ENCODE measurements around the gene HMGCS2. TPM values are rescaled to one million over a fixed set of nuclear protein-coding genes. Genes with fewer than 3 reads are reported as not detected.

HMGCS2 gene
- total and polyA plus RNA-seq, 4 donors = 297 to 944 (median 841) TPM

DNA sequence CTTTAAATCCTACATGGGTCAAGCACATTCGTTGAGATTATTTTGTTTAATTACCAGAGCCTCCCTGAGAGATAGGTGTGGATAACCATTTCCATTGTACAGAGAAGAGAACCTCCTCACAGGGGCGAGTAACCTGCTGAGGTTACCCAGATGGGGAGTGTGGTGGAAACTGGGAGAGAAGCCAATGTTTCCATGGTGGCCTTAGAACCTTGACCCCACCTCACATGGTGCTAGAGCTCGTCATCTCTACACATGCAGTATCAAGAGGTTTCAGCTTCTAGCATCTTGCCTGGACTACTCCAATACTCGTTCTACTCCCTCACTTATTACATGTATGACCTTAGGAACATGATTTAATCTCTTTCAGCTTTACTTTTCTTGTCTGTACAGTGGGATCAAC lies 37.8 kb upstream of the HMGCS2 start (continued):
- TF ChIP-seq, protein P1, sequence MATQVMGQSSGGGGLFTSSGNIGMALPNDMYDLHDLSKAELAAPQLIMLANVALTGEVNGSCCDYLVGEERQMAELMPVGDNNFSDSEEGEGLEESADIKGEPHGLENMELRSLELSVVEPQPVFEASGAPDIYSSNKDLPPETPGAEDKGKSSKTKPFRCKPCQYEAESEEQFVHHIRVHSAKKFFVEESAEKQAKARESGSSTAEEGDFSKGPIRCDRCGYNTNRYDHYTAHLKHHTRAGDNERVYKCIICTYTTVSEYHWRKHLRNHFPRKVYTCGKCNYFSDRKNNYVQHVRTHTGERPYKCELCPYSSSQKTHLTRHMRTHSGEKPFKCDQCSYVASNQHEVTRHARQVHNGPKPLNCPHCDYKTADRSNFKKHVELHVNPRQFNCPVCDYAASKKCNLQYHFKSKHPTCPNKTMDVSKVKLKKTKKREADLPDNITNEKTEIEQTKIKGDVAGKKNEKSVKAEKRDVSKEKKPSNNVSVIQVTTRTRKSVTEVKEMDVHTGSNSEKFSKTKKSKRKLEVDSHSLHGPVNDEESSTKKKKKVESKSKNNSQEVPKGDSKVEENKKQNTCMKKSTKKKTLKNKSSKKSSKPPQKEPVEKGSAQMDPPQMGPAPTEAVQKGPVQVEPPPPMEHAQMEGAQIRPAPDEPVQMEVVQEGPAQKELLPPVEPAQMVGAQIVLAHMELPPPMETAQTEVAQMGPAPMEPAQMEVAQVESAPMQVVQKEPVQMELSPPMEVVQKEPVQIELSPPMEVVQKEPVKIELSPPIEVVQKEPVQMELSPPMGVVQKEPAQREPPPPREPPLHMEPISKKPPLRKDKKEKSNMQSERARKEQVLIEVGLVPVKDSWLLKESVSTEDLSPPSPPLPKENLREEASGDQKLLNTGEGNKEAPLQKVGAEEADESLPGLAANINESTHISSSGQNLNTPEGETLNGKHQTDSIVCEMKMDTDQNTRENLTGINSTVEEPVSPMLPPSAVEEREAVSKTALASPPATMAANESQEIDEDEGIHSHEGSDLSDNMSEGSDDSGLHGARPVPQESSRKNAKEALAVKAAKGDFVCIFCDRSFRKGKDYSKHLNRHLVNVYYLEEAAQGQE (IDR thresholded peaks at IDR 0.05) = peak; percentile 70
- TF ChIP-seq JUND (IDR thresholded peaks at IDR 0.05) (peak; percentile 62 to 78), FOXA2 (IDR thresholded peaks at IDR 0.05) (no peak)

- no peak overlapping the region for H3K4me3 ChIP-seq (ENCODE audit: low read depth in 1 of 3, low read length in 3 of 3)
- H3K9me3 ChIP-seq (ENCODE audit: control insufficient read depth in 4 of 4, low read length in 3 of 4) = no peaks in the 10 kb centered on the region
- no peaks in the 10 kb centered on the region for H3K27me3 ChIP-seq (ENCODE audit: control insufficient read depth in 4 of 4, insufficient read depth in 4 of 4, low read length in 3 of 4)
- no peak for DNase-seq (ENCODE audit: low spot score)
- WGBS = 94% methylated on average over 13 of the region's 13 CpGs
- H3K36me3 ChIP-seq (ENCODE audit: control insufficient read depth in 4 of 4, insufficient read depth in 3 of 4, low read depth in 1 of 4, low read length in 3 of 4) = no peaks in the 10 kb centered on the region
- no peak overlapping the region for H3K9ac ChIP-seq (ENCODE audit: low read depth in 1 of 2, low read length in 2 of 2)
- H3K4me1 ChIP-seq (ENCODE audit: control insufficient read depth in 4 of 4, insufficient read depth in 4 of 4, low read length in 3 of 4) = peaks cover 0 to 32% (median 21%) of the 10 kb centered on the region in 4 donors
- H3K27ac ChIP-seq (ENCODE audit: low read depth in 1 of 2, low read length in 2 of 2) = peak overlapping the region; percentile 52 to 62
- TF ChIP-seq TAF1 (conservative IDR thresholded peaks at IDR 0.05) (no peak), FOXA1 (IDR thresholded peaks at IDR 0.05) (no peak), EGR1 (IDR thresholded peaks at IDR 0.05; ENCODE audit: low read depth in 2 of 2) (no peak), HNF4A (conservative IDR thresholded peaks at IDR 0.05) (no peak), JUND (IDR thresholded peaks at IDR 0.05) (no peak), RXRA (IDR thresholded peaks at IDR 0.05) (no peak), HNF4G (IDR thresholded peaks at IDR 0.05) (no peak)
- TF ChIP-seq, protein P2, sequence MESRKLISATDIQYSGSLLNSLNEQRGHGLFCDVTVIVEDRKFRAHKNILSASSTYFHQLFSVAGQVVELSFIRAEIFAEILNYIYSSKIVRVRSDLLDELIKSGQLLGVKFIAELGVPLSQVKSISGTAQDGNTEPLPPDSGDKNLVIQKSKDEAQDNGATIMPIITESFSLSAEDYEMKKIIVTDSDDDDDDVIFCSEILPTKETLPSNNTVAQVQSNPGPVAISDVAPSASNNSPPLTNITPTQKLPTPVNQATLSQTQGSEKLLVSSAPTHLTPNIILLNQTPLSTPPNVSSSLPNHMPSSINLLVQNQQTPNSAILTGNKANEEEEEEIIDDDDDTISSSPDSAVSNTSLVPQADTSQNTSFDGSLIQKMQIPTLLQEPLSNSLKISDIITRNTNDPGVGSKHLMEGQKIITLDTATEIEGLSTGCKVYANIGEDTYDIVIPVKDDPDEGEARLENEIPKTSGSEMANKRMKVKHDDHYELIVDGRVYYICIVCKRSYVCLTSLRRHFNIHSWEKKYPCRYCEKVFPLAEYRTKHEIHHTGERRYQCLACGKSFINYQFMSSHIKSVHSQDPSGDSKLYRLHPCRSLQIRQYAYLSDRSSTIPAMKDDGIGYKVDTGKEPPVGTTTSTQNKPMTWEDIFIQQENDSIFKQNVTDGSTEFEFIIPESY (IDR thresholded peaks at IDR 0.05) = no peak
- TF ChIP-seq, protein P1 (IDR thresholded peaks at IDR 0.05) = no peak
Measured at GRCh38 chr1:119805746-119806145, 37.0 kb upstream of the HMGCS2 start.

DNA sequence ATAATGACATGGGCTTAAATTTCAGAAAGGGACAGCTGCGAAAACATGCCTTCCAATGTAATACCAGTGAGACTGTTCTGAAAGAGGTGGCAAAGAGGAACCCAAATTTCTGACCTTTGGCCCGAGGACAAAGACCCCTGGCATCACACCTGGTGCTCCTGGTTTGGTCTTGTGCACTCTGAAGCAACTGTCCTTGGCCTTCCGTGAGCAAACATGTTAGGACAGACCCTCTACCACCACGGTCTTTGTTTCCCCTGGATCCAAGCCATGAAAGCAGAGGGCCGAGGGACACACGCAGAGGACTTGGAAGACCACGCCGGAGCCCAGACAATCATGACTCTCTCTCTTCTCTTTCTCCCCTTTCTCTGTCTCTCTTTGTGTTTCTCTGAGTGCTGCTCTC lies 36.5 kb upstream of the HMGCS2 start:
- Histone ChIP-seq H3K4me3 (ENCODE audit: low read depth in 1 of 3, low read length in 3 of 3) (no peak overlapping the region), H3K9ac (ENCODE audit: low read depth in 1 of 2, low read length in 2 of 2) (peak overlapping the region in 1 of 2 donors; percentile 48), H3K27me3 (ENCODE audit: control insufficient read depth in 4 of 4, insufficient read depth in 4 of 4, low read length in 3 of 4) (no peaks in the 10 kb centered on the region), H3K27ac (ENCODE audit: low read depth in 1 of 2, low read length in 2 of 2) (peak overlapping the region; percentile 52 to 62), H3K9me3 (ENCODE audit: control insufficient read depth in 4 of 4, low read length in 3 of 4) (no peaks in the 10 kb centered on the region), H3K4me1 (ENCODE audit: control insufficient read depth in 4 of 4, insufficient read depth in 4 of 4, low read length in 3 of 4) (peaks cover 0 to 32% (median 21%) of the 10 kb centered on the region in 4 donors), H3K36me3 (ENCODE audit: control insufficient read depth in 4 of 4, insufficient read depth in 3 of 4, low read depth in 1 of 4, low read length in 3 of 4) (no peaks in the 10 kb centered on the region)
- 40% methylated on average over 8 of the region's 8 CpGs for WGBS
- DNase-seq (ENCODE audit: low spot score) = peak; percentile 43
- TF ChIP-seq YY1 (IDR thresholded peaks at IDR 0.05) (peak; percentile 37), RXRA (IDR thresholded peaks at IDR 0.05) (peak; percentile 85), FOXA1 (IDR thresholded peaks at IDR 0.05) (peak; percentile 9), HNF4A (conservative IDR thresholded peaks at IDR 0.05) (peak; percentile 96 to 97), GABPA (IDR thresholded peaks at IDR 0.05 in 1 of 2, conservative IDR thresholded peaks at IDR 0.05 in 1 of 2) (no peak), RAD21 (IDR thresholded peaks at IDR 0.05) (peak in 1 of 2 donors; percentile 21), SP1 (IDR thresholded peaks at IDR 0.05) (peak; percentile 84), MAX (IDR thresholded peaks at IDR 0.05) (no peak), EGR1 (IDR thresholded peaks at IDR 0.05; ENCODE audit: low read depth in 2 of 2) (no peak), NR2F2 (IDR thresholded peaks at IDR 0.05) (peak; percentile 67), HNF4G (IDR thresholded peaks at IDR 0.05) (peak; percentile 68), FOXA2 (IDR thresholded peaks at IDR 0.05) (peak; percentile 47), ATF3 (IDR thresholded peaks at IDR 0.05) (no peak)
- TF ChIP-seq, protein P1 (IDR thresholded peaks at IDR 0.05) = no peak
